H1 (cell line): ENCODE results near the gene CKAP4. TPM values are rescaled to one million over a fixed set of nuclear protein-coding genes. Genes with fewer than 3 reads are reported as not detected.

Source experiments
- ASH2L ChIP-seq: fragments of 200-600, 300-600 bp; sonication (generic); IDR thresholded peaks from one replicate; pipeline ENCODE4 v1.7.1; 2017; ENCODE audit warnings: low read length
- BACH1 ChIP-seq: IDR thresholded peaks from 2 replicates; pipeline ENCODE4 v1.6.1; 2012; ENCODE audit warnings: low read length, improper control_type of control experiment
- CBX5 ChIP-seq: fragments of 300-800, 300-1000 bp; sonication (generic); IDR thresholded peaks from 2 replicates; pipeline ENCODE4 v1.7.1; 2016; ENCODE audit warnings: antibody characterized with exemption, low read length, low read depth
- CEBPB ChIP-seq: IDR thresholded peaks from 2 replicates; pipeline ENCODE4 v1.6.1; 2012; ENCODE audit warnings: low read depth, low read length
- CHD1 ChIP-seq: IDR thresholded peaks from 2 replicates; pipeline ENCODE4 v1.6.1; 2012; ENCODE audit warnings: low read depth, low read length, improper control_type of control experiment
- CTCF ChIP-seq, 3 experiments: IDR thresholded peaks; 1 replicate in 2 of 3; 2 replicates in 1 of 3; pipeline versions ENCODE4 v1.5.1 to v1.6.1; 2011; ENCODE audit warnings: low read length in 3 of 3, mild to moderate bottlenecking in 3 of 3, inconsistent platforms in 2 of 3, low read depth in 1 of 3, moderate library complexity in 1 of 3; ENCODE audit not compliant: insufficient read depth in 1 of 3; ENCODE audit errors: control extremely low read depth in 1 of 3
- E2F6 ChIP-seq: IDR thresholded peaks from 2 replicates; pipeline ENCODE4 v1.6.1; 2012; ENCODE audit warnings: inconsistent platforms
- GTF2F1 ChIP-seq: IDR thresholded peaks from 2 replicates; pipeline ENCODE4 v1.6.1; 2012; ENCODE audit warnings: low read depth, low read length, improper control_type of control experiment, borderline replicate concordance
- HDAC6 ChIP-seq: IDR thresholded peaks from one replicate; pipeline ENCODE4 v1.7.1; 2012; ENCODE audit warnings: low read depth, mild to moderate bottlenecking, inconsistent platforms, low read length, moderate library complexity
- KDM1A ChIP-seq: fragments of 200-600, 300-600 bp; sonication (generic); IDR thresholded peaks from 2 replicates; pipeline ENCODE4 v1.7.1; 2016; ENCODE audit warnings: mild to moderate bottlenecking, low read length, borderline replicate concordance
- KDM5A ChIP-seq: fragments of 200-600 bp; IDR thresholded peaks from 2 replicates; pipeline ENCODE4 v1.7.1; 2012; ENCODE audit warnings: mild to moderate bottlenecking, low read length, inconsistent platforms, mixed read lengths
- PHF8 ChIP-seq: fragments of 200-600 bp; sonication (generic); conservative IDR thresholded peaks from 2 replicates; pipeline ENCODE4 v1.7.1; 2012; ENCODE audit warnings: low read depth, mild to moderate bottlenecking, inconsistent platforms, low read length, moderate library complexity
- POLR2A ChIP-seq, 2 experiments: IDR thresholded peaks; 1 replicate in 1 of 2; 2 replicates in 1 of 2; pipeline ENCODE4 v1.6.1; 2011; ENCODE audit warnings: low read depth in 2 of 2, low read length in 2 of 2, mild to moderate bottlenecking in 2 of 2; ENCODE audit errors: control extremely low read depth in 1 of 2
- RBBP5 ChIP-seq: IDR thresholded peaks from 2 replicates; pipeline ENCODE4 v1.7.1; 2012; ENCODE audit warnings: low read depth, mild to moderate bottlenecking, inconsistent platforms, low read length, moderate library complexity, borderline replicate concordance
- SIN3A ChIP-seq, 2 experiments: IDR thresholded peaks in 1 of 2; conservative IDR thresholded peaks in 1 of 2; 2 replicates each; pipeline ENCODE4 v1.6.1; 2011 to 2012; ENCODE audit warnings: low read length in 2 of 2, improper control_type of control experiment in 1 of 2, low read depth in 1 of 2, mild to moderate bottlenecking in 1 of 2
- SIX5 ChIP-seq: IDR thresholded peaks from 2 replicates; pipeline ENCODE4 v1.6.1; 2011; ENCODE audit warnings: mild to moderate bottlenecking, low read depth, low read length
- SP1 ChIP-seq: IDR thresholded peaks from 2 replicates; pipeline ENCODE4 v1.6.1; 2011; ENCODE audit warnings: low read depth, low read length
- polyA plus RNA-seq, 7 experiments: library from polyadenylated mRNA; depleted of rRNA in 3 of 7; stranded (reverse) in 5 of 7; unstranded in 2 of 7; fragments of >200 nt in 5 of 7; fragments of 200-250 nt in 2 of 7; gene quantifications; 1 replicate in 5 of 7; 2 replicates in 1 of 7; 4 replicates in 1 of 7; pipeline versions ENCODE4 v1.2.1 to v1.2.3, GENCODE V29; 2011 to 2013; ENCODE audit warnings: missing spikeins in 2 of 7, mixed read lengths in 2 of 7
- total RNA-seq: library from RNA; stranded (reverse); fragmentation: NEBNext Ultra II Directional; extraction: Animal tissue kit (Norgen Biotek cat#: 25700); gene quantifications from 2 replicates; pipeline ENCODE4 v1.2.1, GENCODE V29; 2021

CKAP4 gene
- total and polyA plus RNA-seq, 2 of the 8 experiments (the other 6 are each of a cell fraction or from before 2014, with no cell fraction given) = 35.8 to 80.7 TPM

GRCh38 chr12:106247674-106248311 lies at the start of gene CKAP4 (continued):
- no peak for TF ChIP-seq KDM1A
- TF ChIP-seq E2F6 = peak; percentile 66; the same call in 1 of the 2 replicates
- TF ChIP-seq BACH1 = no peak
- no peak for TF ChIP-seq KDM5A
- no peak for TF ChIP-seq SP1
- no peak for TF ChIP-seq SIN3A (conservative IDR thresholded peaks at IDR 0.05 in 1 of 2, IDR thresholded peaks at IDR 0.05 in 1 of 2; ENCODE audit: low read depth in 1 of 2, low read length in 2 of 2)
- no peak for TF ChIP-seq GTF2F1
- peak; percentile 33; the same call in 1 of the 2 replicates for TF ChIP-seq PHF8
- TF ChIP-seq ASH2L = no peak
- TF ChIP-seq SIX5 = no peak
- no peak for TF ChIP-seq RBBP5
- TF ChIP-seq CEBPB = no peak
- no peak for TF ChIP-seq CBX5
- peak in 1 of 2 experiments; percentile 32; a peak in 1 of 3 replicates for TF ChIP-seq POLR2A (IDR thresholded peaks at IDR 0.05; ENCODE audit: control extremely low read depth in 1 of 2, low read depth in 2 of 2, low read length in 2 of 2)
- TF ChIP-seq CHD1 = no peak
- no peak for TF ChIP-seq CTCF (IDR thresholded peaks at IDR 0.05; ENCODE audit: control extremely low read depth in 1 of 3, insufficient read depth in 1 of 3, low read depth in 1 of 3, low read length in 3 of 3)
- no peak for TF ChIP-seq HDAC6
